ENCODE data around the gene ZNF665.
A peak's percentile ranks its signal among the peaks of the same experiment; 100 is the strongest.
"Not testable (repeated sequence)": the region's sequence is repeated elsewhere in the genome, so short reads cannot be mapped to it uniquely, and the experiment has no call there.

Gene ZNF665

GRCh38 chr19:53140351-53140750 lies 52.8 kb downstream of the ZNF665 start:
- Histone ChIP-seq H3K4me1 (ENCODE audit: control insufficient read depth, insufficient read depth, low read length) (no peaks in the 10 kb centered on the region), H3K4me3 (ENCODE audit: low read depth, low read length) (no peak overlapping the region), H3K27me3 (ENCODE audit: control insufficient read depth, insufficient read depth, low read length) (no peaks in the 10 kb centered on the region), H3K9ac (ENCODE audit: low read depth, low read length) (no peak overlapping the region), H3K9me3 (ENCODE audit: control insufficient read depth, insufficient read depth, low read length) (peaks cover 34% of the 10 kb centered on the region), H3K36me3 (ENCODE audit: control insufficient read depth, insufficient read depth, low read length) (peaks cover 16% of the 10 kb centered on the region)

- Histone ChIP-seq H3K27me3 (ENCODE audit: control insufficient read depth, insufficient read depth, low read length) (peaks cover 8% of the 10 kb centered on the region), H3K4me1 (ENCODE audit: control insufficient read depth, insufficient read depth, low read length) (peaks cover 12% of the 10 kb centered on the region), H3K9me3 (ENCODE audit: control insufficient read depth, insufficient read depth, low read length) (peaks cover 18% of the 10 kb centered on the region), H3K4me3 (ENCODE audit: low read depth, low read length) (no peak overlapping the region), H3K9ac (ENCODE audit: low read depth, low read length) (no peak overlapping the region), H3K36me3 (ENCODE audit: control insufficient read depth, insufficient read depth, low read length) (peaks cover 7% of the 10 kb centered on the region)
Measured at GRCh38 chr19:53136432-53136831, 56.7 kb downstream of the ZNF665 start.

- Histone ChIP-seq H3K4me1 (ENCODE audit: control insufficient read depth, insufficient read depth, low read length) (peaks cover 16% of the 10 kb centered on the region), H3K4me3 (ENCODE audit: low read depth, low read length) (peak within 1 kb of the TSS; percentile 78), H3K9me3 (ENCODE audit: control insufficient read depth, insufficient read depth, low read length) (no peaks in the 10 kb centered on the region), H3K9ac (ENCODE audit: low read depth, low read length) (peak within 1 kb of the TSS; percentile 77), H3K36me3 (ENCODE audit: control insufficient read depth, insufficient read depth, low read length) (no peaks in the 10 kb centered on the region), H3K27me3 (ENCODE audit: control insufficient read depth, insufficient read depth, low read length) (peaks cover 11% of the 10 kb centered on the region)
Measured at GRCh38 chr19:53132141-53132991, 60.8 kb downstream of the ZNF665 start, which contains the start of gene ZNF415. ZNF415 (minus strand) TSS chr19:53132910; CDS start chr19:53122676, 10,234 bp downstream.

GRCh38 chr19:53131727-53132126 lies 61.4 kb downstream of the ZNF665 start:
- peak overlapping the region; percentile 78 for H3K4me3 ChIP-seq (ENCODE audit: low read depth, low read length)

GRCh38 chr19:53131085-53131590 lies 62.0 kb downstream of the ZNF665 start:
- no peak overlapping the region for H3K9ac ChIP-seq (ENCODE audit: low read depth, low read length)
- peaks cover 11% of the 10 kb centered on the region for H3K27me3 ChIP-seq (ENCODE audit: control insufficient read depth, insufficient read depth, low read length)
- H3K4me3 ChIP-seq (ENCODE audit: low read depth, low read length) = peak overlapping the region; percentile 78
- H3K4me1 ChIP-seq (ENCODE audit: control insufficient read depth, insufficient read depth, low read length) = peaks cover 16% of the 10 kb centered on the region
- no peaks in the 10 kb centered on the region for H3K9me3 ChIP-seq (ENCODE audit: control insufficient read depth, insufficient read depth, low read length)
- no peaks in the 10 kb centered on the region for H3K36me3 ChIP-seq (ENCODE audit: control insufficient read depth, insufficient read depth, low read length)

More at GRCh38 chr19:53131727-53132126, 61.4 kb downstream of the ZNF665 start:
- Histone ChIP-seq H3K9me3 (ENCODE audit: control insufficient read depth, insufficient read depth, low read length) (no peaks in the 10 kb centered on the region), H3K9ac (ENCODE audit: low read depth, low read length) (peak overlapping the region; percentile 54), H3K36me3 (ENCODE audit: control insufficient read depth, insufficient read depth, low read length) (no peaks in the 10 kb centered on the region), H3K4me1 (ENCODE audit: control insufficient read depth, insufficient read depth, low read length) (peaks cover 16% of the 10 kb centered on the region), H3K27me3 (ENCODE audit: control insufficient read depth, insufficient read depth, low read length) (peaks cover 11% of the 10 kb centered on the region)

- H3K4me1 ChIP-seq (ENCODE audit: control insufficient read depth, insufficient read depth, low read length) = peaks cover 16% of the 10 kb centered on the region
- H3K4me3 ChIP-seq (ENCODE audit: low read depth, low read length) = no peak overlapping the region
- no peaks in the 10 kb centered on the region for H3K9me3 ChIP-seq (ENCODE audit: control insufficient read depth, insufficient read depth, low read length)
- H3K27me3 ChIP-seq (ENCODE audit: control insufficient read depth, insufficient read depth, low read length) = peaks cover 11% of the 10 kb centered on the region
- H3K36me3 ChIP-seq (ENCODE audit: control insufficient read depth, insufficient read depth, low read length) = no peaks in the 10 kb centered on the region
- H3K9ac ChIP-seq (ENCODE audit: low read depth, low read length) = no peak overlapping the region
Measured at GRCh38 chr19:53130506-53130905, 62.7 kb downstream of the ZNF665 start.

GRCh38 chr19:53126733-53127526 lies 66.2 kb downstream of the ZNF665 start:
- not testable (repeated sequence) for H3K36me3 ChIP-seq (ENCODE audit: control insufficient read depth, insufficient read depth, low read length); H3K4me1 ChIP-seq (ENCODE audit: control insufficient read depth, insufficient read depth, low read length); H3K9me3 ChIP-seq (ENCODE audit: control insufficient read depth, insufficient read depth, low read length); H3K4me3 ChIP-seq (ENCODE audit: low read depth, low read length); H3K27me3 ChIP-seq (ENCODE audit: control insufficient read depth, insufficient read depth, low read length); H3K9ac ChIP-seq (ENCODE audit: low read depth, low read length)

GRCh38 chr19:53123400-53123799 lies 69.8 kb downstream of the ZNF665 start:
- H3K9ac ChIP-seq (ENCODE audit: low read depth, low read length) = no peak overlapping the region

More at GRCh38 chr19:53123400-53123799, 69.8 kb downstream of the ZNF665 start:
- H3K27me3 ChIP-seq (ENCODE audit: control insufficient read depth, insufficient read depth, low read length) = no peaks in the 10 kb centered on the region
- peaks cover 2% of the 10 kb centered on the region for H3K36me3 ChIP-seq (ENCODE audit: control insufficient read depth, insufficient read depth, low read length)
- H3K4me3 ChIP-seq (ENCODE audit: low read depth, low read length) = no peak overlapping the region
- no peaks in the 10 kb centered on the region for H3K4me1 ChIP-seq (ENCODE audit: control insufficient read depth, insufficient read depth, low read length)
- no peaks in the 10 kb centered on the region for H3K9me3 ChIP-seq (ENCODE audit: control insufficient read depth, insufficient read depth, low read length)

Measured in iPS-15b (cell line).